SJCRH30 (cell line): ENCODE results near the gene CBX4. TPM values are rescaled to one million over a fixed set of nuclear protein-coding genes. Genes with fewer than 3 reads are reported as not detected.

Experiments used
- DNase-seq, 2 experiments: peaks; one replicate each; pipeline ENCODE4 v3.0.0-alpha.2; 2015 to 2020
- H3K27ac ChIP-seq: fragments of 250-450 bp; sonication (Bioruptor Pico); 2 replicates; pipeline ENCODE4 v1.5.1; 2020; ENCODE audit warnings: mild to moderate bottlenecking, moderate library complexity
- H3K27me3 ChIP-seq: fragments of 250-450 bp; sonication (Bioruptor Pico); 2 replicates; pipeline ENCODE4 v1.5.1; 2020; ENCODE audit warnings: mild to moderate bottlenecking, moderate library complexity
- H3K36me3 ChIP-seq: fragments of 250-450 bp; sonication (Bioruptor Pico); 2 replicates; pipeline ENCODE4 v1.5.1; 2020; ENCODE audit warnings: mild to moderate bottlenecking, moderate library complexity
- H3K4me1 ChIP-seq: fragments of 250-450 bp; sonication (Bioruptor Pico); 2 replicates; pipeline ENCODE4 v1.5.1; 2020; ENCODE audit warnings: mild to moderate bottlenecking, moderate library complexity
- H3K4me3 ChIP-seq: fragments of 250-450 bp; sonication (Bioruptor Pico); 2 replicates; pipeline ENCODE4 v1.5.1; 2020; ENCODE audit warnings: mild to moderate bottlenecking, moderate library complexity
- H3K9me3 ChIP-seq: fragments of 250-450 bp; sonication (Bioruptor Pico); replicated peaks from 2 replicates; pipeline ENCODE4 v1.5.1; 2020; ENCODE audit warnings: mild to moderate bottlenecking, moderate library complexity
- total RNA-seq: library from RNA; depleted of rRNA; stranded (reverse); fragments of >200 nt; shearing (Covaris generic); gene quantifications from 2 replicates; pipeline ENCODE4 v1.2.3, GENCODE V29; 2014

The CBX4 gene
- total RNA-seq, 1 experiment from 2014 or later: 30.2 TPM

- H3K27me3 ChIP-seq: peaks cover 26% of the 10 kb centered on the region; the same call in 1 of the 2 replicates
- no peak for DNase-seq
Measured at GRCh38 chr17:79819534-79820276, 19.5 kb downstream of the CBX4 start.

GRCh38 chr17:79819085-79819484, 20.2 kb downstream of the CBX4 start:
- Histone ChIP-seq H3K9me3 (no peaks in the 10 kb centered on the region), H3K27ac (no peak overlapping the region), H3K27me3 (peaks cover 26% of the 10 kb centered on the region; the same call in 1 of the 2 replicates), H3K4me3 (no peak overlapping the region), H3K36me3 (no peaks in the 10 kb centered on the region), H3K4me1 (peaks cover 8% of the 10 kb centered on the region)
- DNase-seq: no peak

More at GRCh38 chr17:79819534-79820276, 19.5 kb downstream of the CBX4 start:
- no peaks in the 10 kb centered on the region for H3K36me3 ChIP-seq
- H3K9me3 ChIP-seq: no peaks in the 10 kb centered on the region
- H3K27ac ChIP-seq: no peak overlapping the region
- peaks cover 3% of the 10 kb centered on the region; the same call in 1 of the 2 replicates for H3K4me1 ChIP-seq
- H3K4me3 ChIP-seq: no peak overlapping the region

- no peak for DNase-seq
- no peak overlapping the region for H3K4me3 ChIP-seq
- peaks cover 26% of the 10 kb centered on the region; the same call in 1 of the 2 replicates for H3K27me3 ChIP-seq
- H3K4me1 ChIP-seq: peaks cover 8% of the 10 kb centered on the region
- H3K9me3 ChIP-seq: no peaks in the 10 kb centered on the region
- no peaks in the 10 kb centered on the region for H3K36me3 ChIP-seq
- no peak overlapping the region for H3K27ac ChIP-seq
Measured at GRCh38 chr17:79818026-79818758, 21.0 kb downstream of the CBX4 start.

GRCh38 chr17:79815836-79816461, 23.3 kb downstream of the CBX4 start:
- Histone ChIP-seq H3K36me3 (no peaks in the 10 kb centered on the region), H3K27me3 (peaks cover 41% of the 10 kb centered on the region), H3K9me3 (no peaks in the 10 kb centered on the region; the same call in 1 of the 2 replicates), H3K27ac (no peak overlapping the region), H3K4me1 (peaks cover 5% of the 10 kb centered on the region), H3K4me3 (no peak overlapping the region)
- DNase-seq: no peak

- H3K9me3 ChIP-seq: no peaks in the 10 kb centered on the region; the same call in 1 of the 2 replicates
- no peak for DNase-seq
- peaks cover 7% of the 10 kb centered on the region for H3K4me1 ChIP-seq
- H3K36me3 ChIP-seq: no peaks in the 10 kb centered on the region
- H3K27me3 ChIP-seq: peaks cover 40% of the 10 kb centered on the region
- no peak overlapping the region for H3K4me3 ChIP-seq
- H3K27ac ChIP-seq: no peak overlapping the region
Measured at GRCh38 chr17:79814974-79815835, 24.0 kb downstream of the CBX4 start.

- peak overlapping the region; percentile 64 for H3K4me3 ChIP-seq
- H3K27me3 ChIP-seq: peaks cover 36% of the 10 kb centered on the region
- peaks cover 7% of the 10 kb centered on the region for H3K4me1 ChIP-seq
- peak overlapping the region; percentile 71 for H3K27ac ChIP-seq
- H3K36me3 ChIP-seq: no peaks in the 10 kb centered on the region
- peak in 1 of 2 experiments; percentile 55 for DNase-seq
- no peaks in the 10 kb centered on the region; the same call in 1 of the 2 replicates for H3K9me3 ChIP-seq
Measured at GRCh38 chr17:79814127-79814973, 24.9 kb downstream of the CBX4 start.

GRCh38 chr17:79813297-79814126, 25.7 kb downstream of the CBX4 start:
- peaks cover 40% of the 10 kb centered on the region for H3K27me3 ChIP-seq
- peak overlapping the region; percentile 71 for H3K27ac ChIP-seq

GRCh38 chr17:79812353-79813258, 26.6 kb downstream of the CBX4 start:
- Histone ChIP-seq H3K4me1 (peaks cover 7% of the 10 kb centered on the region), H3K27me3 (peaks cover 41% of the 10 kb centered on the region), H3K9me3 (no peaks in the 10 kb centered on the region; the same call in 1 of the 2 replicates), H3K27ac (no peak overlapping the region), H3K4me3 (no peak overlapping the region; the same call in 1 of the 2 replicates), H3K36me3 (no peaks in the 10 kb centered on the region)
- DNase-seq: no peak

More at GRCh38 chr17:79813297-79814126, 25.7 kb downstream of the CBX4 start:
- Histone ChIP-seq H3K4me1 (peaks cover 7% of the 10 kb centered on the region), H3K9me3 (no peaks in the 10 kb centered on the region; the same call in 1 of the 2 replicates), H3K4me3 (peak overlapping the region; percentile 64), H3K36me3 (no peaks in the 10 kb centered on the region)
- peak; percentile 69 to 71 for DNase-seq

- Histone ChIP-seq H3K9me3 (no peaks in the 10 kb centered on the region; the same call in 1 of the 2 replicates), H3K4me1 (peaks cover 7% of the 10 kb centered on the region), H3K4me3 (no peak overlapping the region), H3K27ac (no peak overlapping the region), H3K27me3 (peaks cover 48% of the 10 kb centered on the region), H3K36me3 (no peaks in the 10 kb centered on the region)
- no peak for DNase-seq
Measured at GRCh38 chr17:79811868-79812352, 27.3 kb downstream of the CBX4 start.

- no peaks in the 10 kb centered on the region for H3K36me3 ChIP-seq
- no peak overlapping the region for H3K4me3 ChIP-seq
- H3K9me3 ChIP-seq: no peaks in the 10 kb centered on the region; the same call in 1 of the 2 replicates
- H3K27me3 ChIP-seq: peaks cover 49% of the 10 kb centered on the region
- H3K27ac ChIP-seq: no peak overlapping the region
- H3K4me1 ChIP-seq: peaks cover 7% of the 10 kb centered on the region
- DNase-seq: no peak
Measured at GRCh38 chr17:79811011-79811867, 28.0 kb downstream of the CBX4 start.
